Colonic mucosa (tissue), 4 donors: ENCODE measurements around the gene LIG3. TPM values are rescaled to one million over a fixed set of nuclear protein-coding genes. Genes with fewer than 3 reads are reported as not detected.

Source experiments
- DNase-seq: peaks from one replicate; pipeline ENCODE4 v3.0.0-alpha.2; 2020
- H3K27ac ChIP-seq: fragments of 200-600 bp; one replicate; pipeline ENCODE4 v1.8.0; 2021
- H3K27me3 ChIP-seq: fragments of 200-600 bp; one replicate; pipeline ENCODE4 v1.8.0; 2021
- H3K36me3 ChIP-seq: fragments of 200-600 bp; one replicate; pipeline ENCODE4 v1.8.0; 2021
- H3K4me1 ChIP-seq: fragments of 200-600 bp; one replicate; pipeline ENCODE4 v1.8.0; 2021; ENCODE audit warnings: mild to moderate bottlenecking
- H3K4me3 ChIP-seq: fragments of 200-600 bp; one replicate; pipeline ENCODE4 v1.8.0; 2021
- H3K9ac ChIP-seq, 2 donors: one replicate each; pipeline ENCODE4 v1.7.0; 2013; ENCODE audit warnings: control low read depth in 2 of 2, low read depth in 2 of 2, low read length in 2 of 2
- H3K9me3 ChIP-seq: fragments of 200-600 bp; one replicate; pipeline ENCODE4 v1.8.0; 2021
- intact Hi-C: fragments of 100-400 bp; cut with DNase I; formaldehyde crosslinking; loops from one replicate; pipeline ENCODE4 v1.14.1; 2022
- total RNA-seq, 2 donors: library from RNA; stranded (reverse); fragmentation: NEBNext Ultra II Directional in 1 of 2; extraction: Animal tissue kit (Norgen Biotek cat#: 25700) in 1 of 2; gene quantifications; one replicate each; pipeline ENCODE4 v1.2.1, GENCODE V29; 2021
- TF ChIP-seq, protein P1 (sequence below): fragments of 200-600 bp; IDR thresholded peaks from one replicate; pipeline ENCODE4 v1.8.0; 2022; ENCODE audit warnings: antibody characterized with exemption, mild to moderate bottlenecking
- donor health status: healthy.
- donor health status: DM: no; HTN: no; CAD: no.
- donor health status: DM: no; HTN: no; CAD: no.

Gene LIG3
- total RNA-seq, 2 donors from 2014 or later, result 29.1 to 42.9 TPM

- Histone ChIP-seq H3K9ac (no peak overlapping the region), H3K4me1 (peaks cover 3% of the 10 kb centered on the region), H3K36me3 (no peaks in the 10 kb centered on the region), H3K4me3 (no peak overlapping the region), H3K27me3 (no peaks in the 10 kb centered on the region), H3K27ac (no peak overlapping the region), H3K9me3 (no peaks in the 10 kb centered on the region)
- intact Hi-C loops, result no loop called here
- TF ChIP-seq, protein P1, sequence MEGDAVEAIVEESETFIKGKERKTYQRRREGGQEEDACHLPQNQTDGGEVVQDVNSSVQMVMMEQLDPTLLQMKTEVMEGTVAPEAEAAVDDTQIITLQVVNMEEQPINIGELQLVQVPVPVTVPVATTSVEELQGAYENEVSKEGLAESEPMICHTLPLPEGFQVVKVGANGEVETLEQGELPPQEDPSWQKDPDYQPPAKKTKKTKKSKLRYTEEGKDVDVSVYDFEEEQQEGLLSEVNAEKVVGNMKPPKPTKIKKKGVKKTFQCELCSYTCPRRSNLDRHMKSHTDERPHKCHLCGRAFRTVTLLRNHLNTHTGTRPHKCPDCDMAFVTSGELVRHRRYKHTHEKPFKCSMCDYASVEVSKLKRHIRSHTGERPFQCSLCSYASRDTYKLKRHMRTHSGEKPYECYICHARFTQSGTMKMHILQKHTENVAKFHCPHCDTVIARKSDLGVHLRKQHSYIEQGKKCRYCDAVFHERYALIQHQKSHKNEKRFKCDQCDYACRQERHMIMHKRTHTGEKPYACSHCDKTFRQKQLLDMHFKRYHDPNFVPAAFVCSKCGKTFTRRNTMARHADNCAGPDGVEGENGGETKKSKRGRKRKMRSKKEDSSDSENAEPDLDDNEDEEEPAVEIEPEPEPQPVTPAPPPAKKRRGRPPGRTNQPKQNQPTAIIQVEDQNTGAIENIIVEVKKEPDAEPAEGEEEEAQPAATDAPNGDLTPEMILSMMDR, result no peak
- no peak for DNase-seq
Observed at GRCh38 chr17:35057332-35057915, 77.1 kb downstream of the LIG3 start.

Other genes with a start within 250 kb of the LIG3 start
- gene CCT6B, start 19.1 kb upstream of the LIG3 start, total RNA-seq, result 1 to 10 TPM in 1 of 2 donors, under 1 TPM in 1; 0.67 to 2.3 TPM
- gene ZNF830, start 19.0 kb upstream of the LIG3 start, total RNA-seq, result 10 to 100 TPM; 12.6 to 14.3 TPM
- 10 to 100 TPM; 48.4 to 82.5 TPM for gene RFFL, start 83.2 kb downstream of the LIG3 start, total RNA-seq
- gene RAD51D, start 139.3 kb downstream of the LIG3 start, total RNA-seq, result 10 to 100 TPM in 1 of 2 donors, 1 to 10 TPM in 1; 6.1 to 17.3 TPM
- gene FNDC8, start 141.1 kb downstream of the LIG3 start, total RNA-seq, result not detected
- 10 to 100 TPM in 1 of 2 donors, 1 to 10 TPM in 1; 9.1 to 18.5 TPM for gene NLE1, start 161.8 kb downstream of the LIG3 start, total RNA-seq
- not detected for gene UNC45B, start 167.3 kb downstream of the LIG3 start, total RNA-seq
- not detected for gene SLC35G3, start 213.9 kb downstream of the LIG3 start, total RNA-seq